COLO829 (cell line): Measurements from ENCODE around the gene SLC12A1.

Source experiments
- DNase-seq: peaks from one replicate; pipeline ENCODE4 v3.0.0; 2012; ENCODE audit warnings: low spot score

Gene SLC12A1

DNA sequence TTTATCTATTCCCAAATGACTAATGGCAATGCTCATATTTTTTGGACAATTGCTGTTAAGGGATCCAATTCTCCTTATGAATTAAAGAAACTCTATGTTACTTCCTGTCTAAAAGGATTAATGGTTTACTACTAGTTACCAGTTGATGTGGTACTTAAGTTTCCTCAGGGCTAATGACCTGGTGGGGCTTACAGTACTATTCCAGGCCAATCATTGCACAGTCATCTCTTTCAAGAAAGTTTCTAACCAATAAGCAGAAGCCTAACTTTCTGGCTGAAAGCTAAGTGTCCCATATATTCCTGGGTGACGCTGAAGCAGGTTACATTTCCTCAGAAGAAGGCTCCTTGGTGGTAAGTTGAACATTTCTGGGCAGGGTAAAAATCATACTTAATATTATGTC is at the start of gene SLC12A1:
SLC12A1 (plus strand) TSS at position 322 of the 400 bp plus-strand sequence. CDS start 1,418 bp downstream, outside the sequence.
- DNase-seq: no peak

DNA sequence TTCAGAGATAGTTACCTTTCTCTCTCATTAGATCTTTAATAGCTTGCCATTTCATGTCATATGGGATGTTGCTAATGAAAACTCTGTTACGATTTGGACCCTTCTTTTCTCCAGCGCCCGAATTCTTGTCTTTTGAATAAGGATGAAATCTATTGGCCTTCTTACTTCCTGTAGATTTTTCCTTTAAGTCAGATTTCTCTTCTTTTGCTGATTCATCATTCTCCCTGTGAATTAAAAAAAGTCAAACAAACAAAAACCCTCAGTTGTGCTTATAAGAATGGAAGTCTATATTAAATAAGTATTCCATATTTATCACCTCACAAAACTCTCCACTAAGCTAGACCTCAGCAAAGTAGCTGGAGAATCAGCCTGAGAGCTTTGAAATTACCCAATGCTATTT is 37.5 kb upstream of the SLC12A1 start:
- DNase-seq: no peak

GRCh38 chr15:48170981-48171380 is 35.1 kb upstream of the SLC12A1 start:
- peak; percentile 73 for DNase-seq

- no peak for DNase-seq
Observed at GRCh38 chr15:48175126-48175525, 31.0 kb upstream of the SLC12A1 start.

GRCh38 chr15:48176112-48176511 is 30.0 kb upstream of the SLC12A1 start:
- DNase-seq: peak; percentile 4

GRCh38 chr15:48176957-48177356 is 29.1 kb upstream of the SLC12A1 start:
- DNase-seq: no peak

GRCh38 chr15:48177383-48177765 is 28.7 kb upstream of the SLC12A1 start:
- no peak for DNase-seq

DNA sequence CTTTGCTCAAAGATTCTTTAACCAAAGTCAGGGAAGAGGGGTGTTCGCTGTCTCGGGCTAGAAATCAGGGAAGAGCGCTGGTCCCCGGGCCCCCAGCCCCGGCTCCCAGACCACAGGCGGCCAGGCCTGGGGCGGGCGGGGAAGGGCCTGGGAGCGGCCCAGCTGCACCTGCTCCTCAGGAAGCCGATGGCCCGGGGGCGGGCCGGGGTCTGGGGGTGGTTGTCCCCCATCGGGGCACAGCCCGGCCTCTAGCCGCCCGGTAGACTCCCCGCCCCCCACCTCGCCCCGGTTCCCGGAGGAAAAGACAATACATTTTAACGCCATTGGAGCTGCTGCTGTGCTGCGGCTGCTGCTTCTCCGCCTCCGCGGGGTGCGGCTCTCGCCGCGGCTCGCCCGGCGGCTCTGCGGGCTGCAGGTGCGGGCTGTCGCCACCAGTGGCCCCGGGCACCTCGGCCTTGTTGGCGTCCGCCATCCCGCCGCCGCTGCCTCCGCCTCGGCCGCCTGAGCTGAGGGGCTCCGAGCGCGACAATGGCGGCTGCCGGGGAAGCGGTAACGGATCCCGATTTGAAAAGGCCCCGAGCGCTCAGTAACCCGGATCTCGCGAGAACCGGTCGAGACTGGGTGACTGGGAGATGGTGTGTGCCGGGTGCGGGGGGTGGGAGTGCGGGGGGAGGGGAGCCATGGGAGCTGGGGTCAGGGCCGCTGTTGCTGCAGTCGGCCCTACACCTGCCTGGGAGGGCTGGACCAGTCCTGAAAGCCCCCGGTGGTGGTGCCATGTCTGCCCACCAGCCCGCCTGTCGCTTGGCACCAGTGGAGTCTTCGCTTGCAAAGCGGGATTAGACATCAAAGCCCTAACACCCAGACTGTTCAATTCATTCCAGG is 28.1 kb upstream of the SLC12A1 start, which contains the start of gene MYEF2:
MYEF2 (minus strand) TSS at position 530 of the 882 bp plus-strand sequence; CDS start at position 472, 58 bp downstream.
- DNase-seq: peak; percentile 6

- no peak for DNase-seq
Observed at GRCh38 chr15:48178648-48178931, 27.5 kb upstream of the SLC12A1 start.

DNA sequence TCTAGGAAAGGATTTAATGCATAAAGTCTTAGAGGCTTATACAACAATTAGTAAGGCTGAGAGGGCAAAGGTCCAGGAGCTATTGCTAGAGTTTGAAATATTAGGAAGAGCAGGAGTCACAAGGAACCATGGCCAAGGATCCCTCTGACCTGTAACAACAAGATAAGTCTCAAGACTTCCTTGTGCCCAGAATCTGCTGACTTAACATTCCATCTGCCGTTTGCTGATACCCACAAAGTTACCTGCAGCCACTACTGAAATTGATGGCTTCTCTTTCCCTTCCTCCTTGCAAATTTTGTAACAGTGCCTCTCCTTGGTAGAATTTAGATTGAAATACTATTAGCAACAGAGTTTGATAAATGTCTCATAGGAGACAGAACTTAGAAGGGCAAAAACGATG is 23.4 kb upstream of the SLC12A1 start:
- no peak for DNase-seq

DNA sequence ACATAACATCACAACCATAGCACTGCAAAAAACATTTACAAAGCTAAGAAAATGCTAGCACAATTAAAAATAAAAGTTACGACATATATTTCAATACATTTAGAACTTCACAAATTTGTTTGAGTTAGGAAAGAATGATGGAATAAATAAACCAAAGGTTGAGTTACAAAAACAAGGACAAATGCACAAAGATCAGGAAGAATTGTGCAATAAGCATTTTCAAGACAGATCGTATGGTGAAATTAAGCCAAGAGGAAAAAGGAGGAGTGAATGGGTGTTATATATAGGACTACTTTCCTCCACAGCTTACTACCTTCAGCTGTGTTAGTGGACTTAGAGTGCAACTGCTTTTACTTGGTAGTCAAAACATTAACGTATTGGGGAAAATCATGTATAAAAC is 20.6 kb upstream of the SLC12A1 start:
- DNase-seq: no peak

DNA sequence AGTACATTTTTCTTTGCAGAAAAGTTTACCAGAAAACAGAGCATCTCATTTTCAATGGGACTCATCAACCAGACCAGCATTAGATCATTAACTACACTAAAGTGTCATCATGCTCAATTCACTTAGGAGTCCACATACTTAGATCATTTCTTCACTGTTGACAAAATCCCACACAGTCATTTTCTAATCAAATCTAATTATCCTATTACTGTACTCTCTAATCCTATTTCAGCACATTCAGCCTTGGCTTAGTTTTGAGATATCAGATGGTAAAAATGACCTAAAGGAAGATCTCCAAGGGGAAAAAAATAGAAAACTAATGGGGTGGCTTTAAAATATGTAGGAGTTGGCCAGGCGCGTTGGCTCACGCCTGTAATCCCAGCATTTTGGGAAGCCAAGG is 19.8 kb upstream of the SLC12A1 start:
- no peak for DNase-seq

- peak; percentile 13 for DNase-seq
Observed at GRCh38 chr15:48190932-48191573, 15.0 kb upstream of the SLC12A1 start.

GRCh38 chr15:48191574-48192225 is 14.4 kb upstream of the SLC12A1 start, which contains the start of gene CTXN2:
CTXN2 (plus strand) TSS chr15:48191665; CDS start chr15:48201301, 9,636 bp downstream.
- DNase-seq: no peak

- DNase-seq: no peak
Observed at GRCh38 chr15:48202068-48202467, 4.0 kb upstream of the SLC12A1 start.

DNA sequence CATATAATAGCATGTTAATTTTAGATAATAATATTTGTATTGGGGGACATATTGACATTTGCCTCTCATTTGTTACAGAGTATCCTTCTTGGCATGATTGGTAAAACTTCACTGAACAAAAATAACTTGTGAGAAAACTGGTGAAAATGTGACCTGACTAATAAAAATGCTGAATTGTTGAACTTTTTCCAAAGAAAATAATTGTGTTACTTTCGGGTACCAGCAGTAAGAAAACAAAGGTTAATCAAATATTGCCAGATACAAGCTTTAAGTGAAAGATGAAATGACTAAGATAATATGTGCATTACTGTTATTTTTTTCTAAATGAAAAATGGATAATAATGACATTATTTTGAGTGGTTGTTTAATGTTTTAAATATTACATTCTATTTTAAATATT is 15.2 kb downstream of the SLC12A1 start:
- DNase-seq: no peak

DNA sequence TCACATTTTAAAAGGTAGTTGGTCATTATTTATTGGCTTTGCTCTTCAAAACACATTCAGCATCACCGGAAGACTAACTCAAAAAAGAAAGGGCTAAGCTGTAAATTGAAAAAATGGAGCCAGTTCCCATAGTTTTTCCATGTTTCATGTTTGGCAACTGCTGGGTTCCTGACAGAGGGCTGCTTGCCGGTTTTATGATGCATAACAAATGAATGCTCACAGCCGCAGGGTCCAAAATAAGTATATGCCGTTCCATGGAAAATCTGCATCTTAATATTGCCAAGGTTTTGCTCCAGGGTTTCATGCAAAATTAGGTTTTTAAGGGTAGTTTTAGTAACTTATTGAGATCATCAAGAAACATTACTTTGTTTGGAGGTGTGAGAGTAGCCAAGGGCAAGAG is 15.8 kb downstream of the SLC12A1 start:
- DNase-seq: no peak

- DNase-seq: no peak
Observed at GRCh38 chr15:48222627-48223026, 16.5 kb downstream of the SLC12A1 start.

GRCh38 chr15:48225771-48226170 is 19.7 kb downstream of the SLC12A1 start:
- DNase-seq: no peak

DNA sequence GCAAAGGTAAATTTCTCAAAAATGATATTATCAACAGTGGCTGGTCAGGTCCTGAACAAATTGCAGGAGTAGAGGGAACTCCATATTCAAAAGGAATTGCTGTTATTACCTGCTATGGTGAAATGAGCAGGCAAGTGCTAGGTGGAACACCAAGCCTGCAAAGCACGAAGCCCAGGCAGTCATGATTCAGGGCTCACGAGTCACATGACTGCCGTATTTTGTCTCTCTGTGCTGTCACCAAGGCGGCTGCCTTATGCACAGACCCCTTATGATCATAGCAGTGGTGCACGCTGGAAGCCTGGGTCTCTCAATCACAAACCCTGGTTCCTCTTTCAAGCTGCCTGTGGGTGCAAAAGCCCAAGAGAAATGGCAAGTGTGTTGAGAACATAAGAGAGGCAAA is 24.4 kb downstream of the SLC12A1 start:
- no peak for DNase-seq

- DNase-seq: no peak
Observed at GRCh38 chr15:48233246-48233645, 27.1 kb downstream of the SLC12A1 start.

DNA sequence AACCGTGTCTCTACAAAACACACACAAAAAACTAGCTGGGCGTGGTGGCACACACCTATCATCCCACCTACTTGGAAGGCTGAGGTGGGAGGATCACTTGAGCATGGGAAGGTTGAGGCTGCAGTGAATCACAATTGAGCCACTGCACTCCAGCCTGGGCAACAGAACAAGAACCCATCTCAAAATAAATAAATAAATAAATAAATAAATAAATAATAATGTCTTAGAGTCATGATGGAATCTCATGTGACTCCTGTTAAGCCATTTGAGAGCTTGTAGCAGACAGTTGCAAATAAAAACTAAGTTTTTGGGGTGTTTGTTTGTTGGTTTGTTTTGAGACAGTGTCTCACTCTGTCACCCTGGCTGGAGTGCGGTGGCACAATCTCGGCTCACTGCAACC is 33.2 kb downstream of the SLC12A1 start:
- no peak for DNase-seq

DNA sequence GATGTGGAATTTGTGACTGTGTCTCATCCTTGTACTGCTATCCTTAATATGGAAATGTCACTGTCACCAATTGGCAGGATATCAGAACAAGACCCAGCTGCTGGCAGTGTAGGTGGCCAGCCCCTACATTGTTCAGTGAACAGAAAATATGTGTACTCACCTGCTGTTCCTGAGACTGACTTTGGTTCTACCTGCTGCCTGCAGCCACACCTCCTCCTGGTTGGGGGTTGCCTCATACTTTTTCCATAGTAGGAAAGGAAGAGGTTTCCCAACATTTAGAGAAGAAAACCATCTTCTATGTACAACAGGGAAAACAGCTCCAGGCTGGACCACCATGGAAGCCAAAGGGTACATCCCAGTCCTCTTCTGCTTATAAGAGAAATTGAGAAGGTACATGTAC is 35.9 kb downstream of the SLC12A1 start:
- no peak for DNase-seq
